DND-41 (cell line): ENCODE data around the gene ANKRD18A.

Source experiments
- EZH2 ChIP-seq: IDR thresholded peaks from 3 replicates; pipeline ENCODE4 v1.6.1; 2012; ENCODE audit warnings: borderline replicate concordance, low read depth, mild to moderate bottlenecking, moderate library complexity, low read length, inconsistent platforms; ENCODE audit not compliant: severe bottlenecking
- TF ChIP-seq, protein P1 (sequence below): IDR thresholded peaks from 2 replicates; pipeline ENCODE4 v1.5.1; 2012; ENCODE audit warnings: borderline replicate concordance, low read length, moderate library complexity, mild to moderate bottlenecking; ENCODE audit not compliant: poor library complexity, severe bottlenecking; ENCODE audit errors: extremely low read depth

DNA sequence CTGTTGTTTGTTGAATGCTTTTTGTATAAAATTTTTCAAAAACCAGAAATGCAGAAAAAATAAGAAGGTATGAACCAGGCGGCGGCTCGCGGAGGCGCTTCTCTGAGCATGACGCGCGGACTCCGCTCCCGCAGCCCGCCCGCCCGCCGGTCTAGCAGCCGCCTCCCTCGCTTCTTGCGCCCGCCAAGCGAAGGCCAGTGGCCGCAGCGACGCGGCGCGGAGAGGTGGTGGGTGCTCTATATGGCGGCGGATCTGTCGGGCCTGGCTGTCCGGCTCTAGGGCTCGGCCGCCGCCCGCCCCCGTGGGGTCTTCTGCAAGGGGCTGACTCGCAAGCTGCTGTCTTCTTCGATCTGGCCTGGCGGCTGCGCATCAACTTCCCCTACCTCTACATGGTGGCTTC, 93.8 kb downstream of the ANKRD18A start:
- TF ChIP-seq EZH2: no peak
- TF ChIP-seq, protein P1, sequence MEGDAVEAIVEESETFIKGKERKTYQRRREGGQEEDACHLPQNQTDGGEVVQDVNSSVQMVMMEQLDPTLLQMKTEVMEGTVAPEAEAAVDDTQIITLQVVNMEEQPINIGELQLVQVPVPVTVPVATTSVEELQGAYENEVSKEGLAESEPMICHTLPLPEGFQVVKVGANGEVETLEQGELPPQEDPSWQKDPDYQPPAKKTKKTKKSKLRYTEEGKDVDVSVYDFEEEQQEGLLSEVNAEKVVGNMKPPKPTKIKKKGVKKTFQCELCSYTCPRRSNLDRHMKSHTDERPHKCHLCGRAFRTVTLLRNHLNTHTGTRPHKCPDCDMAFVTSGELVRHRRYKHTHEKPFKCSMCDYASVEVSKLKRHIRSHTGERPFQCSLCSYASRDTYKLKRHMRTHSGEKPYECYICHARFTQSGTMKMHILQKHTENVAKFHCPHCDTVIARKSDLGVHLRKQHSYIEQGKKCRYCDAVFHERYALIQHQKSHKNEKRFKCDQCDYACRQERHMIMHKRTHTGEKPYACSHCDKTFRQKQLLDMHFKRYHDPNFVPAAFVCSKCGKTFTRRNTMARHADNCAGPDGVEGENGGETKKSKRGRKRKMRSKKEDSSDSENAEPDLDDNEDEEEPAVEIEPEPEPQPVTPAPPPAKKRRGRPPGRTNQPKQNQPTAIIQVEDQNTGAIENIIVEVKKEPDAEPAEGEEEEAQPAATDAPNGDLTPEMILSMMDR: no peak
